ENCODE measurements around the gene CLDN1. TPM values are rescaled to one million over a fixed set of nuclear protein-coding genes. Genes with fewer than 3 reads are reported as not detected.

CLDN1 gene
- total and polyA plus RNA-seq, 2 of the 13 experiments (the other 11 are each of a cell fraction or from before 2014, with no cell fraction given), result 42.7 to 51.6 TPM

DNA sequence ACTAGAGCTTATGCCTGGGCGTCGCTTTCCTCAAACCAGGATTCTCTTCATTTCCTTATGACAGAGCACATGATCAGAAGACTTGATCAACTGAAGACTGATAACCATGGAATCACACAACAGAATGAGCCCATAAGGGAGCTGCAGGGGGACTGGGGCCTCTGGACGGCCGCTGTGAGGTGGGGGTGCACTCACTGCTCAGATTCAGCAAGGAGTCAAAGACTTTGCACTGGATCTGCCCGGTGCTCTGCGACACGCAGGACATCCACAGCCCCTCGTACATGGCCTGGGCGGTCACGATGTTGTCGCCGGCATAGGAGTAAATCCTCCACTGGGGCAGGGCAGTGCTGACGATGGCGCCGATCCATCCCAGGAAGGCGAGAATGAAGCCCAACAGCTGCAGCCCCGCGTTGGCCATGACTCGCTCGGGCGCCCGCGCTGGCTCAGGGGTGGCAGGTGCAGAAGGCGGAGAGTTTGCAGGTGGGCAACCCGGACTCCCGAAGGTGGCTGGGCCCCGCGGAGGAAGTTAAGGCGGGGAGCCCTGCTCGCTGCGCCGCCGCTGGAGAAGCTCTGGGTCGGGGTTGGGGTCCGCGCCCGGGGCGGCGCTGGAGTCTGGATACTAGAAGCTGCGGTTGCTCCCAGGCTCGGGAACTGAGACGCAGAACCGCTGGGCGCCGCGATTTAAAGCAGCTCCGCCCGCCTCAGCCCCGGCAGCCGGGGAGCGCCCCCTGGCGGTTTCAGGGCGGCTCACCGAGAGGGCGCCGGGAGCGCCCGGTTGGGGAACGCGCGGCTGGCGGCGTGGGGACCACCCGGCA lies at the start of gene CLDN1 (continued):
- TF ChIP-seq, protein P1, sequence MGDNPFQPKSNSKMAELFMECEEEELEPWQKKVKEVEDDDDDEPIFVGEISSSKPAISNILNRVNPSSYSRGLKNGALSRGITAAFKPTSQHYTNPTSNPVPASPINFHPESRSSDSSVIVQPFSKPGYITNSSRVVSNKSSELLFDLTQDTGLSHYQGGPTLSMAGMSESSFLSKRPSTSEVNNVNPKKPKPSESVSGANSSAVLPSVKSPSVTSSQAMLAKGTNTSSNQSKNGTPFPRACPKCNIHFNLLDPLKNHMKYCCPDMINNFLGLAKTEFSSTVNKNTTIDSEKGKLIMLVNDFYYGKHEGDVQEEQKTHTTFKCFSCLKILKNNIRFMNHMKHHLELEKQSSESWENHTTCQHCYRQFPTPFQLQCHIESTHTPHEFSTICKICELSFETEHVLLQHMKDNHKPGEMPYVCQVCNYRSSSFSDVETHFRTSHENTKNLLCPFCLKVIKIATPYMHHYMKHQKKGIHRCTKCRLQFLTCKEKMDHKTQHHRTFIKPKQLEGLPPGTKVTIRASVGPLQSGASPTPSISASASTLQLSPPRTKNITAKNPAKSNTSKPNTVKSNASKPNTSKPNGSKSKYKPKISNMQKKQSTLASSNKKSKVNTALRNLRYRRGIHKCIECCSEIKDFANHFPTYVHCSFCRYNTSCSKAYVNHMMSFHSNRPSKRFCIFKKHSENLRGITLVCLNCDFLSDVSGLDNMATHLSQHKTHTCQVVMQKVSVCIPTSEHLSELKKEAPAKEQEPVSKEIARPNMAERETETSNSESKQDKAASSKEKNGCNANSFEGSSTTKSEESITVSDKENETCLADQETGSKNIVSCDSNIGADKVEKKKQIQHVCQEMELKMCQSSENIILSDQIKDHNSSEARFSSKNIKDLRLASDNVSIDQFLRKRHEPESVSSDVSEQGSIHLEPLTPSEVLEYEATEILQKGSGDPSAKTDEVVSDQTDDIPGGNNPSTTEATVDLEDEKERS (CRISPR knock-in tag; IDR thresholded peaks at IDR 0.05), result peak; percentile 70; the same call in 1 of the 2 replicates
- peak; percentile 97 for TF ChIP-seq FOXC1 (CRISPR knock-in tag; IDR thresholded peaks at IDR 0.05; ENCODE audit: borderline replicate concordance)
- no peak for TF ChIP-seq PPARG (CRISPR knock-in tag; conservative IDR thresholded peaks at IDR 0.05)
- TF ChIP-seq ZNF790 (CRISPR knock-in tag; IDR thresholded peaks at IDR 0.05; ENCODE audit: borderline replicate concordance), result no peak
- no peak for TF ChIP-seq ZBTB42 (CRISPR knock-in tag; IDR thresholded peaks at IDR 0.05)
- TF ChIP-seq DR1 (CRISPR knock-in tag; IDR thresholded peaks at IDR 0.05), result peak; percentile 89
- no peak for TF ChIP-seq ARHGAP35 (CRISPR knock-in tag; IDR thresholded peaks at IDR 0.05; ENCODE audit: borderline replicate concordance)
- peak; percentile 75 for TF ChIP-seq GFI1 (CRISPR knock-in tag; IDR thresholded peaks at IDR 0.05; ENCODE audit: borderline replicate concordance)
- no peak for TF ChIP-seq ZC3H4 (CRISPR knock-in tag; IDR thresholded peaks at IDR 0.05; ENCODE audit: borderline replicate concordance)
- peak; percentile 70; the same call in 1 of the 2 replicates for TF ChIP-seq BRF2 (CRISPR knock-in tag; IDR thresholded peaks at IDR 0.05)
- TF ChIP-seq ATF7-NPFF (CRISPR knock-in tag; IDR thresholded peaks at IDR 0.05; ENCODE audit: low read depth), result no peak; the same call in 1 of the 2 replicates
- TF ChIP-seq, protein P2, sequence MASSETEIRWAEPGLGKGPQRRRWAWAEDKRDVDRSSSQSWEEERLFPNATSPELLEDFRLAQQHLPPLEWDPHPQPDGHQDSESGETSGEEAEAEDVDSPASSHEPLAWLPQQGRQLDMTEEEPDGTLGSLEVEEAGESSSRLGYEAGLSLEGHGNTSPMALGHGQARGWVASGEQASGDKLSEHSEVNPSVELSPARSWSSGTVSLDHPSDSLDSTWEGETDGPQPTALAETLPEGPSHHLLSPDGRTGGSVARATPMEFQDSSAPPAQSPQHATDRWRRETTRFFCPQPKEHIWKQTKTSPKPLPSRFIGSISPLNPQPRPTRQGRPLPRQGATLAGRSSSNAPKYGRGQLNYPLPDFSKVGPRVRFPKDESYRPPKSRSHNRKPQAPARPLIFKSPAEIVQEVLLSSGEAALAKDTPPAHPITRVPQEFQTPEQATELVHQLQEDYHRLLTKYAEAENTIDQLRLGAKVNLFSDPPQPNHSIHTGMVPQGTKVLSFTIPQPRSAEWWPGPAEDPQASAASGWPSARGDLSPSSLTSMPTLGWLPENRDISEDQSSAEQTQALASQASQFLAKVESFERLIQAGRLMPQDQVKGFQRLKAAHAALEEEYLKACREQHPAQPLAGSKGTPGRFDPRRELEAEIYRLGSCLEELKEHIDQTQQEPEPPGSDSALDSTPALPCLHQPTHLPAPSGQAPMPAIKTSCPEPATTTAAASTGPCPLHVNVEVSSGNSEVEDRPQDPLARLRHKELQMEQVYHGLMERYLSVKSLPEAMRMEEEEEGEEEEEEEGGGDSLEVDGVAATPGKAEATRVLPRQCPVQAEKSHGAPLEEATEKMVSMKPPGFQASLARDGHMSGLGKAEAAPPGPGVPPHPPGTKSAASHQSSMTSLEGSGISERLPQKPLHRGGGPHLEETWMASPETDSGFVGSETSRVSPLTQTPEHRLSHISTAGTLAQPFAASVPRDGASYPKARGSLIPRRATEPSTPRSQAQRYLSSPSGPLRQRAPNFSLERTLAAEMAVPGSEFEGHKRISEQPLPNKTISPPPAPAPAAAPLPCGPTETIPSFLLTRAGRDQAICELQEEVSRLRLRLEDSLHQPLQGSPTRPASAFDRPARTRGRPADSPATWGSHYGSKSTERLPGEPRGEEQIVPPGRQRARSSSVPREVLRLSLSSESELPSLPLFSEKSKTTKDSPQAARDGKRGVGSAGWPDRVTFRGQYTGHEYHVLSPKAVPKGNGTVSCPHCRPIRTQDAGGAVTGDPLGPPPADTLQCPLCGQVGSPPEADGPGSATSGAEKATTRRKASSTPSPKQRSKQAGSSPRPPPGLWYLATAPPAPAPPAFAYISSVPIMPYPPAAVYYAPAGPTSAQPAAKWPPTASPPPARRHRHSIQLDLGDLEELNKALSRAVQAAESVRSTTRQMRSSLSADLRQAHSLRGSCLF (CRISPR knock-in tag; IDR thresholded peaks at IDR 0.05; ENCODE audit: borderline replicate concordance), result no peak
- peak; percentile 48; the same call in 1 of the 2 replicates for TF ChIP-seq TRAFD1 (CRISPR knock-in tag; IDR thresholded peaks at IDR 0.05; ENCODE audit: borderline replicate concordance)
- no peak for TF ChIP-seq ZNF451 (CRISPR knock-in tag; IDR thresholded peaks at IDR 0.05)
- TF ChIP-seq SOX13 (IDR thresholded peaks at IDR 0.05), result no peak
- TF ChIP-seq SOX13 (CRISPR knock-in tag; conservative IDR thresholded peaks at IDR 0.05 in 1 of 2, IDR thresholded peaks at IDR 0.05 in 1 of 2), result peak in 1 of 2 experiments; percentile 54; a peak in 1 of 4 replicates
- TF ChIP-seq TCF7 (IDR thresholded peaks at IDR 0.05; ENCODE audit: low read depth), result no peak
